HG03439 (cell line): ENCODE data around the gene ANKRD9.

ENCODE experiments used
- ATAC-seq: cut with Tn5 transposase; IDR thresholded peaks from one replicate; pipeline ENCODE4 v1.9.1; 2021; ENCODE audit warnings: mild to moderate bottlenecking, moderate library complexity; ENCODE audit not compliant: unreplicated experiment

Gene ANKRD9

DNA sequence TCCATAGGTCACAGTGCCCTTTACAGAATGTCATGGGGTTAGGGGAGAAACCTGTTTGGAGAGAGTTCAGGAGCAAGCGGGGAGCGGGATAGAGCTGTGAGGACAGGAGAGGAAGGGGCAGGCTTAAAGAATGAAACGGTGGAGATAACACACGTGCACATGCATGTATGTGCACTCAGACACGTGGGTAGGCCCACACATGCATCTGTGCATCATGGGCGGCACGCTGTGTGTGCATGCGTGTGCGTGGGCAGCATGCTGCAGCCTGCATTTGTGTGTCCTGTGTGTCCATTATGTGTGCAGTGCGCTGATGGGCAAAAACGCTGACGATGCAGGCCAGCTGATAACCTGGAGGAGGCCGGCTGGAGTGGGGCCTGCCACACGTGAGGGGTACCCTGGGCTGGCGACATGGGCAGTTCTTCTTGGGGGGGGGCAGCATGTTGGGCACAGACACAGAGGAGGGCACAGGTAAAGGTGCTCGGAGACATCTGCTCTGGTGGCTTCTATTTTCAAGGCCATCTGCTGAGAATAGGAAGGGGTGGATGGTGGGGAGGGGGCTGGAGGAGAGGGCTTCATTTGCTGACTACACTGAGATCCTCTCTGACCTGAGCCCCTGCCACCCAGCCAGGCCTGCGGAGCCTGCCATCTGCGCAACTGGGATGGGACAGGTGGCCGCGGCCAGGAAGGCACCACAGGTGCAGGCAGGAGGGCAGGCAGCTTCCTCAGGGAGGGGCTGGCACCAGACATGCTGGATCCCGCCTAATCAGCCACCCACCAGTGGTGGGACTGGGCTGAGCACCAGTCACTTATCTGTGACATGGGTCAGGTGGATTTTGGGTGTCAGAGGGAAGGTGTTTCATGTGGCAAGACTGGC is 4.6 kb upstream of the ANKRD9 start:
- no peak for ATAC-seq

DNA sequence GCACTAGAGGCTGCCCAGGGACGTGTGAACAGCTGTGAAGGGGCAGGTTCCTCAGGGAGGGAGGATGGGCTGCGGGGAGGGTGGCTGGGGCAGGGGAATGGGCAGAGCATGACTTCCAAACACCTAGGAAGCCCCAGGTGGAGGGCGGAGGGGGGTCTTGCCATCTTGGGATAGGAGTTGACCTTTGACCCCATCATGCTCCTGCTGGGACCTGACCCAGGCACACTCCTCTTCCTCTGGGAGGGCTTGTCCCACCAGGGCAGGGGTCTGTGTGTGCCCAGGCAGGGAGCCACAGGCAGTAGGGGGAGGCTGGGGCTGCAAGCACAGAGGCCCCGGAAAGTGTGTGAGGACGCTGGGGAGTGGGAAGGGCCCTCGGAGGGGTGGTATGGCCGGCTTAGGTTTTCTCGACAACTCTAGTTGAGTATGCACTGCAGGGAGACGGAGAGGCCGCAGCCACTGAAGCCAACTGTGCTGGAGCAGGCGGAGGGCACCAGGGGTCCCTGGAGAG is 3.3 kb upstream of the ANKRD9 start:
- no peak for ATAC-seq

DNA sequence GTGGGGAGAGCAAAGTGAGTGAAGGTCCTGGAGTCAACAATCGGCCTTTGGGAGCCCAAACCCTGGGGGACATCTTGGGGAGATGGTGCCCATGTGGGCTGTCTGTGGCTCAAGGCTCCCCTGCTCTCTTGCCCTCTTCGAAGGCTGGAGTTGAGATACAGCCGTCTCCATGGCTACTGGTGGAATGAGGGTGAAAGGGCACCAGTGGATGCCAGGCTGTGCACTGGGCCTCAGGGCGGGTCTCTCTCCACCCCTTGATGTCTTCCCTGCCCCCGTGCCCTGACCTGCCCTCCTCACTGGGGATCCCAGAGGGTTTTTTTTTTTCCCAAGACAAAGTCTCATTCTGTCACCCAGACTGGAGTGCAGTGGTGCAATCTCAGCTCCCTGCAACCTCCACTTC is 2.0 kb upstream of the ANKRD9 start:
- ATAC-seq, result no peak

DNA sequence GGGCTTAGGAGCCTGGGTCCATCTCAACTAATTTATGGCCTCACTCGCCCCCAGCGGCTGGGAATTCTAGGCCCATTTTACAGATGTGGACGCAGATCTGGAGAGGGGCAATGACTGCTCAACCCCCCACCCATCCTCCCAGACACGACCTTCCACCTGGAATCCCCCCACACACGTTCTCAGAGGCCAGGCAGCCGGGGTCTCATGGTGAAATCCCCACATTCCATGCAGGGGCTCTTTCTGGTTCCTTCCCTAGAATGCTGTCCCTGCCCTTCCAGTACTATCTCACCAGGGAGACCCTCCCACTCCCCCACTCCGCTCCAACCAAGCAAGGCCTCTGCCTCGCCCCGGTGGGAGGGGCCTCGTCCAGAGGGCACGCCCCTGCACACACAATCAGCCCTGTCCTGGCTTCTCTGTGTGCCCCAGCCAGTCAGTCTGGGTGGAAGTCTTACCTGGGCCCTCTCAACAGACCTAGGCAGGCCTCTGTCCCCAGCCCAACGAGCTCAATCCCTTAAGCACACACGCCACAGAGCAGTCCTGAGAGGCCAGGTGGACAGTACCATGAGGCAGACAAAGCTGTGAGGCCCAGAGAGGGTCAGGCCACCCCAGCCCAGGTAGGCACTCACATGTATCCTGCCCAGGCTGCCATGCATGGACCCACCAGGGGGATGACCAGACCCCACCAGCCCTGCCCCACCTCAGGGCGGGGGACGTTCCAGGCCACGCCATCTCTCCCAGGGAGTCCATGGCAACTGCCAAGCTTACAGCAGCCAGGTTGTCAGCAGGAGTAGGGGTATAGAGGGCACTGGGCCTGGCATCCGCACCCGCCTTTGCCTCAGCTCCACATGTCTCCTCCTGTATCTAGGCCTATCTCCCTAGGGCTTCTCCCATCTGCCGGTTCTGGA is 1.3 kb upstream of the ANKRD9 start:
- no peak for ATAC-seq

DNA sequence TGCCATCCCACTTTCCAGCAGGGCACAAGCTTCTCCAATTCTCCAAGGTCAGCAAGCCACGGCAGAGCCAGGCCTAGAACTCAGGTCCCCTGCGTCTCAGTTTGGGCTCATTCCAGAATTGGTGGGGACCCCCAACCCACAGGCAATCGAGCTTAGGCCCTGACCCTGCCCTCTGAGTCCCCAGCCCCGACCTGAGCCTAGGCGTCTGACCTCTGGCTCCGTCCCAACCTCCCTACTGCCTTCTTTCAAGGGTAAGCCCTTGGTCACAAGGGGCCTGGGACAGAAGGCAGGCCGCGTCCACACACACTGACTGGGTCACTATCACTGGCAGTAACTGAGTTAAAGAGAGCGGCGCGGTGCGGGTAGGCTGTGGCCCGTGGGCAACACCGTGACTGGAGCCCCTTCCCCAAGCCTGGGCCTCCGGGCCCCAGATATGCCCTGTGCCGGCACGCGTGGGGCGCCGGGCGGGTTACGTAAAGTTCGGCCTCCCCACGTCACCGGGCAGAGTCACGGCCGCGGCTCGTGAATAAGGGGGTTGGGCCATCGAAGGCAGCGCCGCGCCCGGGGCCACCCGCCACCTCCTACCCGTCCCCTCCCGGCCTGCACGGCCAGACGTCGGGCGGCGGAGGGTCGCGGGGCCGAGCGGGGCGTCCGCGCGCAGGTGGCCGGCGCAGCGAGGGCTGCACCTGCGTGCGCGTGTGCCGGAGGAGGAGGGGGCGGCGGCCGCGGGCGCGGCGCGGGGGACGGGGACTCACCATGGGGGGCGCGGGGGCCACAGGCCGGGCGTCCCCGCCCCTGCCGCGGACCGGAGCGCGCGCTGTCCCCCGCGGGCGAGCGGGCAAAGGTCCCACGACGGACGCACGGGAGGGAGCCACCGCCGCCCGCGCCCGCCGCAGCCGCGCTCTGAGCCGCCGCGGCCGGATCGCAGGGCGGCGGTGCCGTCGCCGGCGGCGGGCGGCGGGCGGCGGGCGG is 516 bp downstream of the ANKRD9 start:
- ATAC-seq, result peak; percentile 8

DNA sequence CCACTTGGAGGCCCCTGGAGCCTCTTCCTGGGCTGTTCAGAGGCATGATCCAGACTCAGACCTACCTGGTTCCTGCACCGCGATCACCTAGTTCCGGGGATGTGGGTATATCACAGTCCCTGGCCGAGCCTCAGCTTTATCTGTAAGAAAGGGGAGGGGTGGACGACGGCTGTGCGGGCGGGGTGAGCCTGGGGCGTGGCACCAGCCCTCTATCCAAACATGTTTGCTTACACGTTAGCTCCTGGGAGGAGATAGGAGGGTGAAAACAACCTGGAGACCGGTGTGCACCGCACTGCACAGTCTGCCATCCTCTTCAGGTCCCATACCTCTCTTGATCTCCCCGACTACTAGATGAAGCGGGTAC is 1.2 kb downstream of the ANKRD9 start:
- ATAC-seq, result no peak

DNA sequence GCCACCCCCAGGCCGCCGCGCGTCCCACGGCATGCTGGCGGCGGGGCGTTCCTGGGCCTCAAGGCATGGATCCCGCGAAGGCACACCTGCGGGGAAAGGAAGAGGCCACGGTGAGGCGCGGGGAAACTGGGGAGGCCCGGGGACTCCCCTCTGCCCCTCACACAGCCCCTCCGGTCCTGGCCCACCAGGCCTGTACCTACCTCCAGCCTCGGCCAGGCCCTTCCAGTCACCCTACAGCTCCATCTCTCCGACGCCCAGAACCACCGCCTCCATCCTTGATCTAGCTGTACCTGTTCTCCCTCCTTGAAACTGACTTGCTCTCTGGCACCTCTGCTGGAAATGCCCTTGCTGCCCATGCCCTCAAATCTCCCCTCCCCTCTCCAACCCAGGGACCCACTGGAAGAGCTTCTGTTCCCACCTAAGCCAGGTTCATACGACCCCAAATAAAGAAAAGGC is 1.7 kb downstream of the ANKRD9 start:
- ATAC-seq, result no peak

DNA sequence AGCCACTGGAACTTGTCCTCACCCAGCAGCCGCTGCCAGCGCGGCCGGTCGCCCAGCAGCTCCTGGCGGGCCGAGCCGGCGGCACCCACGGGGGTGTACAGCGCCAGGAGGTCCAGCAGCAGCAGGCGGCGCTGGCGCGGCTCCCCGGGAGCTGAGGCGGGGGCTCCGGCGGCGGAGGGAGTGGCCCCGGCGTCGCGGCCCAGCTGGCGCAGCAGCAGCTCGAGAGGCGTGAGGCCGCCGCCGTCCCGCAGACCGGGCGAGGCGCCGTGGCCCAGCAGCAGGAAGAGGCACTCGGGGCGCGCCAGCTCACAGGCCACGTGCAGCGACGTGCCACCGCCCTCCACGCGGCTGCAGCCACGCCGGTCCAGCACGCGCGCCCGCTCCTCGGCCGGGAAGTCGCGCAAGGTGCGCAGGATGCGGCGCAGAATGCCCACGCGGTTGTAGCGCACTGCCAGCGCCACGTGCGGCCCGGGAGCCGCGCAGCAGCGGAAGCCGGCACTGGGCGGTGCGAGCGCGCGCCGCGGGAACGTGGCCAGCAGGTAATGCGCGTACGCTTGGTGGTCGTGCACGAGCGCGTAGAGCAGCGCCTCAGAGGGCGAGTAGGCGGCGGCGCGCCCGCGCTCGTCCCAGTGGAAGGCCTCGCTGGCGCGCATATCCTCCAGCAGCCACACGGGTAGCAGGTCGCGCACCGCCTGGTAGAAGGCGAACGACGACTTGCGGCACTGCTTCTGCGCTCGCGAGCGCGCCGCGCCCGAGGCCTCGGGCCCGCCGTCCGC is 2.3 kb downstream of the ANKRD9 start:
- no peak for ATAC-seq

DNA sequence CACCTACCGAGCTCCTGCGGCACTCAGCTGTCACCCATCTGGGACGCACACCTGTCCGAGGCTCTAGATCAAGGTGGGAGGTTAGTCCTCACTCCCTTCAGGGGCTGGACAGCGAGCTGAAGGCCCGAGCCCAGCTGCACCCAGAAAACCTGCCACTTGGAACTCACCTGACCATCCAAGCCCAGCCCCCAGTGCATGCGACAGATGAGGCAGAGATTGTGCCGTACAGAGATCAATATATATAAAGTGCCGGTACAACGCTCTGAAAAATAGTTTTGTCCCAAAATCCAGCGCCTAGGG is 3.0 kb downstream of the ANKRD9 start:
- no peak for ATAC-seq

DNA sequence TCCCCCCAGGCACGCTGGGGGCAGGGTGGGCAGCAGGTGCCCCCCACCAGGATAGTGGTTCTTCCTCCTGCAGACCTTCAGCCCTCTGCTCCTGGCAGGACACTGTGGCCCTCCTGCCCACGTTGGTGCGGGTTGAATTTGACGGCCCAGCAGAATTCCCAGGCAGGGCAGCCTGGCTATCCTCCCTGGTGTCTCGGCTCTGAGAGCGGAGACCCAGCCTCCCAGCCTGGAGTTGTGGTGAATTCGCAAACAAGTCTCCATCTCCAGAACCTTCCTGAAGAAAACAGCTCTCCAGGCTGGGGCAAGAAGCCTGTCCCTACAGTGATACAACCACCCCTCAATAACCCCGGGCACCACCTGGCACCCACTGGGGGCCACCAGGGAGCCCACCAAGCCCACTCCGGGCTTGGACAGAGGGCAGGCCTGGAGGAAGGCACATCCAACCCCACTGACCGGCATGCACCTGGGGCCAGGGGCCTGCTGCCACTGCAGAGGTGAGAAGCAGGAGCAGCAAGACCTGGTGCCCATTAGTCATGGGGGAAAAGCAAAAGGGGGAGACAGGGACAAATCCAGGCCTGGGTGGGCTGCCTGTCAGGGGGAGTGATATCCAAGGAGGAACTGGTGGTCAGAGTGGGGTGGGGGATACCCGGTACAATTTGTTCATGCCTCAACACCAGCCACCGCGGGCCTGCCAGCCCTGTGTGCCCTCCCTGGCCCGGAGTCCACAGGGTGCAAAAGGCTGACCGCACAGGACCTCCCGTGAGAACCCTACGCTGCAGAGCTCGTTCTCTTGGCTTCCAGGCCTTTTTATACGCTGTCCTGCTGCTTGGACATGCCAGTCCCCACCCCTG is 3.6 kb downstream of the ANKRD9 start:
- no peak for ATAC-seq

DNA sequence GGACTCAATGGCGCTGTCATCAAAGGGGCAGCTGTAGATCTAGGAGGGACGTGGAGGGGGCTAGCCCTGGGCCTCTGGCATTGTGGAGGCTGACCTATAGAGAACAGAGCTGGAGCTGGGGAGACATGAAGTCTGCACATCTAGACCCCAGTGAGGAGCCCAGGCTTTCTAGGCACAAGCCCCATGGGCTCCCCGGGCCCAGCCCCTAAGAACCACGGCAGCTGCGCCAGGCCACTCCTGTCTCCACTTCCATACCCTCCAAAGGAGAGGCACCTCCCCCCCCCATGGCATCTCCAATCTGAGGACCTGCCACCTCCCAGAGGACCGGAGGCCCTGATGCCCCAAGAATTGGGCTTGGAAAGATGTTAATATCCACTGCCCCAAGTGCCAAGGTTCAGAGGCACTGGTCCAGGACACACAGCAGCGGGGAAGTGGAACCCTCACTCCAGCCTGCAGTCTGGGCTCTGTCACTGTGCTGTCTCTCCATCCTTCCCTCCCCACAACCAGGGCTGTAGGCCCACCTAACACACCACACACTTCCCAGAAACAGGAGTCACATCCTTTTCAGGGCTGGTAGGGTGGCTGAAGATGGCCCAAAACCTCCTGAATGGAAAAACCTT is 4.5 kb downstream of the ANKRD9 start:
- ATAC-seq, result no peak

DNA sequence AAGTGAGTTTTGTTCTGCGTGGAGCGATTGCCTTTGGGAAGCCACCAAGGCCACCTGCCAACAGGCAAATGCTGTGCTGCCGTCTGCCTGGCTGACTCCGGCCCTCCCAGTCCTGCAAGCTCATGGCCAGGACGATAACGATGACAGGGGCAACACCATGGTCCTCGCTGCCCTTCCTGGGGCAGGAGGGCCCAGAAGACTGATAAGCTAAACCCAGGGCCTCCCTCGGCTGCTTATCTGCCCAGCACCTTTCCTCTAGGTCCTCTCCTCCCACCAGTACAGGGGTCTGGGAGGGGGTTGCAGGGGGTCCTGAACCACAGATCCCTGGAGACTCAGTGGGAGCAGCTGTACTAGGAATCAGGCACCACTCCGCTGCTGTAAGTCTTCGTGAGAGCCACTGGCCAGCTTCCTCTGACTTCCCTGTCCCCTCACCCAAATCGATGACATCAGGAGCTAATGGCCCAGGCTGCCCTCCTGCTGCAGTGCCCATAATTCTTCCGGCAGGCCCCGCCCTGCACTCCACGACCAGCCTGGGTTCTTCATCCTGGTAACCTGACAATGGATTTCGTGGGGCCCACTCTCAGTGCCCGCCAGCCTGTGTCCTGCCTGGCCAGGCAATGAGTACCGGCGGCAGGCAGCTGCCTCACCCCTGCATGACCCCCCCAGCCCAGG is 5.1 kb downstream of the ANKRD9 start:
- ATAC-seq, result no peak

DNA sequence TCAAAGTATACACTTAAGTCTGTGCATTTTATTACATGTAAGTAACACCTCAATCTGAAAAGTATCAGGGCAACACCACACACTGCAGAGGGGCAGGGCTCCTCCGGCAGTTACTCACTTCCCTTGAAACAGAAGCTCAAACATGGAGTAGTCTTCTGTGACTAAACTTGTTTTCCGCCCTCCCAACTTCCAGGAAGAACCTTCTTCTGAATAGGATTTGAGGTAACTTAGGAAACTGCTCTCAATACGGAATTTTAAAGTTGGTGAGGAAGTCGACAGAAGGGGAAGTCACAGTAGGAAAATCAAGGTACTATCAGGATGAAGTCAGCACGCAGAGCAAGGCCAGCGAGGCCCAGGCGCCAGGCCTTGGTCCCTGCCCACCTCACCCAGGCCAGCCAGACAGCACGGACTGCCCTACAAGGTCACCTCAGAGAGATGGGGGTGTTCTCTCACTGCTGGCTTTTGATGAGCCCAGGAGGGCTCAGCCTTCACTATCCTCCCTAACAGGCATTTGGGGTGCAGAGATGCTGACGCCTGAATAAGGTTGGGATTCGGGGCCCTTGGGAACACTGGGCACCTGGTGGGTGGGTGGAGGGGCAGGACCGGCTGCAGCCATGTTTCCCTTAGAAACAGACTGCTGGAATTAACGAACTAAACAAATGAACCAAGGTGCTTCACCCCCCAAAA is 5.8 kb downstream of the ANKRD9 start:
- no peak for ATAC-seq

DNA sequence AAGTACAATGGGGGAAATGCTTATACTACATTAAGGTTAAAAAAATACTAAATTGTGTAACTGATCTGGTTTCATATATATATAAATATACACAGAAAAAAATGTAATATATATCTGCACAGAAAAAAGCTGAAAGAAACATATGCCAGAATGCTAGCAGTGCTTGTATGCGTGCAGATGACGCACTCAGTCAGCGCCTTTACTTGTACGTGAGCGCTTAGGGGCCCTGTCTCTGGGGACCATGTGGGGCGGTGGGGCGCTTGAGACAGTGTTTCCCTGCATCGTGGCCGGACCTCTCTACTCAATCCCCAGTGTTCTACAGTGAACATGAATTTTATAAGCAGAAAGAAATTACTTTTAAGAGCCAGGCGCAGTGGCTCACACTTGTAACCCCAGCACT is 7.0 kb downstream of the ANKRD9 start:
- ATAC-seq, result no peak

DNA sequence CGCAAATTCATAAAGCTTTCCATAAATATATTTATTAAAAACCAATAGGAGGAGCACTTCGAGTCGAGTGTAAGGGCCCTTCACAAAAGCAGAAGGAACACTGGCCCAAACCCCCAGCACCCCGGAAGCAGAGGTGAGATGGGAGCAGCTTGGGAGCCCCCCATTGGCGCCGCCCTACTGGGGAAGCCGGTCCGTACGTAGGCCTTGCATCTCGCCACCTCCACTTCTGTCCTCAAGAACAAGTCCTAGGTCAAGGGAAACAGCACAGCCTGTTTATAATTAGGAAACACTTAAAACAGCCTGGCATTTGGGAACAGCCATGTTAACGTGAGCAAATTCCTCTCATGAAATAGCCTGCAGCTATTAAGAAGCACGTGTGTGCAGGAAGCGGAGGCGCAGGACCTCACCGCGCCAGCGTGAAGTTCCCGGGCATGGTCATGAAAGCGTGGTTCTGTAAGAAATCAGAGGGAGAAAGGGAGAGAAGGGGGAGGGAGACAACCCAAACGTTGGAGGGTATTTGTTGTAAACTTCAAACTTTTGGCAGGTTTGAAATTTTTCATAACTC is 7.7 kb downstream of the ANKRD9 start:
- ATAC-seq, result no peak

DNA sequence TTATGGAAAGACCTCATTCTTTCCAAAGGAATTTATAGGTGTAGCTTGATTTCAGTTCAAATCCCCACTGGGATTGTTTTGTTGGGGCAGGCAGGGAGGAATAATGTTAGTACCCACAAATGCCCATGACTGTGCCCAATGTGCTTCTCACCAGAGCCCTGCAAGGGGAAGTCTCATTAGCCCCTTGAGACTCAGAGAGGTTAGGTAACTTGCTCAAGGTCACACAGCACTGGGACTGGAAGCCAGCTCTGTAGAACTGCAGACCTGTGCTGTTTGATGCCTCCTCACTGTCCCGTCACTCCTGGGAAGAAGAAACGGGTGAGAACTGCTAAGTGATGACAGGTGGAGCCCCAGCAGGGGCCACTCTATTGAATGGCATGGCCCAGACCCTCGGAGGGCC is 8.9 kb downstream of the ANKRD9 start:
- ATAC-seq, result no peak

DNA sequence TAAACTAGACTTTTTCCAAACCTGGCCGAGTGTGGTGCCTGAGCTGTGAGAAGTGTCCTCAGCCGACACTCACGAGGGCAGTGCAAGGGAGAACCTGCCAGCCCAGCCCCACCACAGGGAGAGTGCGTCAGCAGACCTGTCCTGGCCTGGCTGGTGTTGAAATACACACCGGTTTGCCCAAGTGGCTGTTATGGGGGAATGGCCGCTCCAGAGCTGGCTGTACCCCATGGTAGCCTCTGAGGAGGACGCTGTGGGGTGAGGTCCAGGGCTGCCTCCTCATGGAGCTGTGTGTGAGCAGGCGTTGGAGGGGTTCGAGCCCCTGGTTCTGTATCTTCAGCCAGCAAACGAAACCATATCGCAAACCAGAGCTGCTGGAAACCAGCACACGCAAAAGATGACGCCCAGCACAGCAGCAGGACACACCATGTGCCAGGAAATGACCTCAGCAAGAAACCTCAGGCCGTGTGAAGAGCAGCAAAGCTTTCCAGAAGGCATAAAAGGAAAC is 9.4 kb downstream of the ANKRD9 start:
- ATAC-seq, result no peak
